ENCODE measurements around the gene SCP2. TPM values are rescaled to one million over a fixed set of nuclear protein-coding genes. Genes with fewer than 3 reads are reported as not detected.

SCP2 gene
- total RNA-seq, 1 donor from 2014 or later: 138 TPM

GRCh38 chr1:53082826-53083455, 155.9 kb downstream of the SCP2 start:
- DNase-seq (ENCODE audit: low spot score): no peak

- no peak for DNase-seq (ENCODE audit: low spot score)
Measured at GRCh38 chr1:53083636-53084588, 156.8 kb downstream of the SCP2 start.

- DNase-seq (ENCODE audit: low spot score): no peak
Measured at GRCh38 chr1:53084589-53084971, 157.5 kb downstream of the SCP2 start.

GRCh38 chr1:53085405-53085804, 158.3 kb downstream of the SCP2 start:
- no peak for DNase-seq (ENCODE audit: low spot score)

- DNase-seq (ENCODE audit: low spot score): no peak
Measured at GRCh38 chr1:53086491-53087070, 159.5 kb downstream of the SCP2 start.

GRCh38 chr1:53087332-53088285, 160.5 kb downstream of the SCP2 start:
- no peak for DNase-seq (ENCODE audit: low spot score)

GRCh38 chr1:53088616-53089300, 161.7 kb downstream of the SCP2 start:
- no peak for DNase-seq (ENCODE audit: low spot score)

- no peak for DNase-seq (ENCODE audit: low spot score)
Measured at GRCh38 chr1:53089478-53090226, 162.6 kb downstream of the SCP2 start.

- no peak for DNase-seq (ENCODE audit: low spot score)
Measured at GRCh38 chr1:53090227-53091147, 163.4 kb downstream of the SCP2 start.

- DNase-seq (ENCODE audit: low spot score): no peak
Measured at GRCh38 chr1:53091841-53092645, 165.0 kb downstream of the SCP2 start.

GRCh38 chr1:53092659-53093450, 165.8 kb downstream of the SCP2 start:
- no peak for DNase-seq (ENCODE audit: low spot score)

GRCh38 chr1:53093451-53093754, 166.3 kb downstream of the SCP2 start:
- no peak for DNase-seq (ENCODE audit: low spot score)

- no peak for DNase-seq (ENCODE audit: low spot score)
Measured at GRCh38 chr1:53093778-53094532, 166.9 kb downstream of the SCP2 start.

- DNase-seq (ENCODE audit: low spot score): no peak
Measured at GRCh38 chr1:53094533-53094919, 167.4 kb downstream of the SCP2 start.
